Left ventricle myocardium superior (tissue), 1 donor: Measurements from ENCODE around the gene PXYLP1. TPM values are rescaled to one million over a fixed set of nuclear protein-coding genes. Genes with fewer than 3 reads are reported as not detected.

Experiments used
- ATAC-seq: fragments of 200-7000 bp; cut with Tn5 transposase; one replicate; pipeline ENCODE4 v1.9.1; 2020; ENCODE audit warnings: mild to moderate bottlenecking, moderate library complexity
- DNase-seq: peaks from one replicate; pipeline ENCODE4 v3.0.0-alpha.2; 2020
- intact Hi-C: fragments of 100-400 bp; cut with micrococcal nuclease; formaldehyde crosslinking; loops from one replicate; pipeline ENCODE4 v1.11.0; 2022
- total RNA-seq: library from RNA; stranded (reverse); fragmentation: NEBNext Ultra II Directional; extraction: Animal tissue kit (Norgen Biotek cat#: 25700); gene quantifications from one replicate; pipeline ENCODE4 v1.2.1, GENCODE V29; 2021
- donor health status: DM: no; HTN: yes; CAD: no; lungs with severe emphysema.

The PXYLP1 gene
- total RNA-seq, 1 donor from 2014 or later, result 12.3 TPM

DNA sequence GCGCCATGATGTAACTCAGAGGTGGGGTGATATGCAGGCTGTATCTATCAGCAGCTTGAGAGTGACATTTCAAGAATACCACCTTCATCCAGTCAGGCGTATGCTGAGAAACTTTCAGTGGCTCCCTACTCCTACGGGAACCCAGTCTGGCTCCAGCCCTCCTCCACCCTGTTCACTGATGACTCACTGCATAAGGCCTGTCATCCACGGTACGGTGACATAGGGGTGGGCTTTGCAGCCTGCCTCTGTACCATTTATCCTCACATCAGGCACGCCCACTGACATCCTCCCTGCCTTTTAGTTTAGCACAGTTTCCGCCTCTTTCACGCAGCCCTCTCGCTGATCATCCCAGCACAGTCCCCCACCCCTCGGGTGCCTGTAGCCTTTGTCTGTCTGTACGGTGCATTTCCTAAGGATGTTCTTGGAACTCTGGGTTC, 11.7 kb downstream of the PXYLP1 start:
- intact Hi-C loops, result no loop called here
- DNase-seq (no peak), ATAC-seq (peak; percentile 42)

- intact Hi-C loops, result no loop called here
- no peak for DNase-seq
- no peak for ATAC-seq
Observed at GRCh38 chr3:141246224-141246957, 14.8 kb downstream of the PXYLP1 start.

- ATAC-seq, result no peak
- intact Hi-C loops, result no loop called here
- DNase-seq, result no peak
Observed at GRCh38 chr3:141246958-141247301, 15.3 kb downstream of the PXYLP1 start.

GRCh38 chr3:141248064-141248463, 16.4 kb downstream of the PXYLP1 start:
- DNase-seq, result no peak
- intact Hi-C loops, result no loop called here
- ATAC-seq, result no peak

DNA sequence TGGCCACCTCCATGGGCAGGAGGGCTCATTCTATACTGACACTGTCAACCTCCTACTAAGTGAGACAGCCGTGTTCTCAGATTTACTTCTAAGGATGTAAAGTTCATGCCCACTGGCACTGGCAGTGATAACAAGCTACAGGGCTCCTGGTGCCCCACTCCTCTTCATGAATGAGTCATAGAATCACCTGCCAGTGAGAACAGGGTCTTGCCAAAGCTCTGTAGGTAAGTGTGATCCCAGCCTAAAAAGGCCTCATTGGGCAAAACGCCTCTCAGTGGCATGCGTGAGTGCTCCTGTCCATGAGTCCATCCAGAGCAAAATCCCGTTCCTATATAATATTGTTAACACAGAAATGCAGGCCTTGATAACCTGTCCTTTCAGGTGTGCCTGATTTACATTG, 17.4 kb downstream of the PXYLP1 start:
- intact Hi-C loops, result no loop called here
- DNase-seq, result no peak
- peak; percentile 22 for ATAC-seq

GRCh38 chr3:141250342-141250741, 18.7 kb downstream of the PXYLP1 start:
- DNase-seq (no peak), ATAC-seq (no peak)
- intact Hi-C loops, result no loop called here

- ATAC-seq (no peak), DNase-seq (no peak)
- intact Hi-C loops, result no loop called here
Observed at GRCh38 chr3:141250828-141251227, 19.2 kb downstream of the PXYLP1 start.

GRCh38 chr3:141253326-141253725, 21.7 kb downstream of the PXYLP1 start:
- ATAC-seq (no peak), DNase-seq (no peak)
- intact Hi-C loops, result no loop called here

DNA sequence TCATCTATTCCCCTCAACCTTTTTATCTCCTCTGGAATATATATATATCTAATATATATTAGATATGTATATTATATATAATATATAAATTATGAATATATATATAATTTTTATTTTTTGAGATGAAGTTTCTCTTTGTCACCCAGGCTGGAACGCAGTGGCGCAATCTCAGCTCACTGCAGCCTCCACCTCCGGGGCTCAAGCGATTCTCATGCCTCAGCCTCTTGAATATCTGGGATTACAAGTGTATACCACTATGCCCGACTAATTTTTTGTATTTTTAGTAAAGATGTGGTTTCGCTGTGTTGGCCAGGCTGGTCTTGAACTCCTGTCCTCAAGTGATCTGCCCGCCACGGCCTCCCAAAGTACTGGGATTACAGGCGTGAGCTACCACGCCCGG, 22.2 kb downstream of the PXYLP1 start:
- ATAC-seq, result no peak
- no peak for DNase-seq
- intact Hi-C loops, result no loop called here

DNA sequence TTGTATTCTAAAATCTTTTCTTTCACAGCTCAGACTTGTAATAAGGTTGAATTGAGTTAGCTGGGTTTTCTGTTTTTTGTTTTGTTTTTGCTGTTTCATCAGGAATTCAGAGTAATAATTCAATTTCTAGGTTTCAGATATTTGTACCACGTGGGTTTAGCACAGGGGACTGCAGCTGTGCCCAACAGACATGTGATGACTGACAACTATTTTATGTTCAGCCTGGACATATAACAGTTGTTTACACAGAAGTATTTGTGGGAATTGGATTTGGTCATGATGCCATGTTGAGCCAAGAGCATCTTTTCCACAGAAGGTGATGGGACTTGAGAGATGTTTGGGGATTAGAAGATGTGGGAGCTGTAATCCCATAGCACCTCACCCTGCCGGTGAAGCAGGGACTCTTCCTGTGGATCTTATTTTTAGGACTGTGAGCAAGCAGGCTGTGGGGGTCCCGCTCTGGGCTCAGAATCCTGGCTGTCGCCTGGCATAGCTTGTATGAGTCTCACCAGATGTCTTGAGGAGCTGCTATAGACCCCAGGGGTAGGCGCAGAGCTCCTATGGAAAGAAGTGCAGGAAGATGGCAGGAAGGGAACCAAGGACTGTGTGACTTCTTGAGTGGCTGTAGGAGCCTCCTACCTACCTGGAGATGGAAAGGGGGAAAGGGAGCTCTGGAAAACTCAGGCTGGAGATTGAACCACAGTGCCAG, 23.7 kb downstream of the PXYLP1 start:
- intact Hi-C loops, result no loop called here
- ATAC-seq, result peak; percentile 8
- DNase-seq, result no peak

- DNase-seq, result no peak
- peak; percentile 67 for ATAC-seq
- intact Hi-C loops, result no loop called here
Observed at GRCh38 chr3:141255846-141256261, 24.2 kb downstream of the PXYLP1 start.

DNA sequence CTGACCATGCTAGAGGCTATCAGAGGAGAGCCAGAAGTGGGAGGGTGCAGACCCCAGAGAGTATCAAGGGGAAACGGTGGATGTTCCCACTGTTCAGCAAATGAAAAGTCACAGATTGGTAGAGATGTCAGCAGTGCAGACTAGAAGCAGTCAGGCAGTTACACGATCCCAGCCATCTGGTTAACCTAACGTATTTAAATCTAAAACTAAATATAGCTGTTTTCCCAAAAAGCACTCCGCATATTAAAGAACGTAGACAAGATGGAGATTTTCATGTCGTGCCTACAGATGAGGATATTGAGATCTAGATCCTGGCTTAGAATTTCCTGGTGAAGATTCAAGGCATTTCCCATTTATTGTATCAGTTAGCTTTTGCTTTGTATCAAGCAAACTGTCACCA, 25.2 kb downstream of the PXYLP1 start:
- ATAC-seq (no peak), DNase-seq (no peak)
- intact Hi-C loops, result no loop called here

GRCh38 chr3:141257961-141258360, 26.3 kb downstream of the PXYLP1 start:
- intact Hi-C loops, result no loop called here
- ATAC-seq, result no peak
- no peak for DNase-seq

DNA sequence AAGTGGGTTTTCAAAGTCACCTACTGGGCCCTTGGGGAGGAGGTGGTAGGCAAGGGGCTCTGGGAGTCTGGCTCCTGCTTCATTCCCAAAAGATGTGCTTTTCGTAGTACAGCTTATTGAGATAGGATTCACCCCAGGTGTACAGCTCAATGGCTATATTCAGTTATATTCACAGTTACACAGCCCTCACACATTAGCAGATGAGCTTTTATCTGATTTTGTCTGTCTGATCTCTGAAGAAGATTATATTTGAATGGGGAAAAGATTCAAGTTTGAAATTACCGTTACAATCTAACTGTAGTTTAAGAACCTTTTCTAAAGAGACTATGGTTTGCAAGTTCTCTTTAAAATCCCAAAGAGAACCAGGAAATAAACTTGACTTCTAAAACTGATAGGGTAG, 27.3 kb downstream of the PXYLP1 start:
- no peak for DNase-seq
- no peak for ATAC-seq
- intact Hi-C loops, result no loop called here

GRCh38 chr3:141259821-141260629, 28.4 kb downstream of the PXYLP1 start:
- no peak for DNase-seq
- no peak for ATAC-seq
- intact Hi-C loops, result no loop called here

DNA sequence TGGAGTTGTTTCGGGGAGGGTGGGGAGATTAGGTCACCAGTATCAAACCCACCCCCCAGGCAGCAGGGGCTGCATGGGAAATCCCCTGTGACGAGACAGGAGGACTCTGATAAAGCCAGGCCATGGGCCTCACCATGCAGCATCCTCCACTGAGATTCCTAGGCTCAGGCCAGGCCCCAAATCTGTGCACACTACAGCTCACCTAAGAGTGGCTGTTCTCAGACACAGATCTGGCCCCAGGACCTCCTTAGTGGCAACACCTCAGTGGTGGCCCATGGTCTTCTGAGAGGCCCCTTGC, 29.0 kb downstream of the PXYLP1 start:
- no peak for ATAC-seq
- no peak for DNase-seq
- intact Hi-C loops, result no loop called here

DNA sequence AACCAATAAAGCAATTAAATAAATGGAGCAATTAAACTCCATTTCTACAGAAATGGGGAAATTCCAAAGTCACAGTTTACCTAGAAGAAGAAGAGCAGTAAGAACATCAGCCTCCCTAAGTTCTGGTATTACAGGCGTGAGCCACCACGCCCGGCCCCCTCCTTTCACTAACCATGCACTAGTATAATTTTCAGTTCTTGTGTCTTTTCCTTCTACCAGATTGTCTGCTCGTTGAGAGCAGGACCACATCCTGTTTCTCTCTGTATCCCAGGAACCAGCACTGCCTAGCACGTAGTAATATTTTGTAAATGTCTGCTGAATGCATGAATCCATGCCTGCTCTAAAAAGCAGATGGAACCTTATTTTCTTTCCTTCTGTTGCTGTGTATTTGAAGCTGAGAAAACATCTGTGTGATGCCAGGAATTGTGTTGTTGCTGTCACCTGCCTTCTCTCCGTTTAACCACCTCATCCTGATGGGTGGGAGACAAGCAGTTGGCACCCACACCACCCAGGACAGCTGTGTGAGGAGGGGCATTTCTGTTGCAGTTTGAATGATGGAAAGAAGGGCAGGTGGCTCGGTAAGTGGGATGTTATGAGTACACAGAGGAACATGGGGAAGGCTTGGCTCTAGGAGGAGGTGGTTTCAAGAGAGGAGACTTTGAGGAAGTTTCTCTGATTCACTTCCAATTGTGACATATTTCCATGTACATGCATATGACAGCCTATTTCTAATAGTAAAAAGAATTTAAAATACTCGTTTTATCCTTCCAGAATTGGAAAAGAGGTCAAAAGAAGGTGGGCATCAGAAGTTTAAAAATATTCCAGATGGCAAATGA, 30.1 kb downstream of the PXYLP1 start:
- DNase-seq (no peak), ATAC-seq (no peak)
- intact Hi-C loops, result no loop called here

DNA sequence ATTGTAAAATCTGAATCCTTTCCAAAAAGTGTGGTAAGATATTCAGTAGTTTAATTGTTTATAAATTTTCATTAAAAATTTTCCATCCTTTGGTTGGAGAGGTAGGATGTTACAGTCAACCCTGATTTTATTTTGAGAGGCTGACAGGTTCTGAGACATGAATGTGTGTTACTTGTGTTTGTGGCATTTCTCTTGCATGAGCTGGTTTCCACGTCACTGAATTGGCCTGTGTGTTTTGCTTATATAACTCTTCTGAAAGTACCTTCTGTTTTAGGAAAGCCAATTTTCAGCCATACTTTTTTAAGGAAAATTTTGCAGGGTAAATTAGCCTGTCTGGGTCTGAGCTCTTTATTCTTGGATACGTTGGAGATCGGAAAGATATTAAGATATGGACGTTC, 30.7 kb downstream of the PXYLP1 start:
- intact Hi-C loops, result no loop called here
- no peak for DNase-seq
- ATAC-seq, result no peak

DNA sequence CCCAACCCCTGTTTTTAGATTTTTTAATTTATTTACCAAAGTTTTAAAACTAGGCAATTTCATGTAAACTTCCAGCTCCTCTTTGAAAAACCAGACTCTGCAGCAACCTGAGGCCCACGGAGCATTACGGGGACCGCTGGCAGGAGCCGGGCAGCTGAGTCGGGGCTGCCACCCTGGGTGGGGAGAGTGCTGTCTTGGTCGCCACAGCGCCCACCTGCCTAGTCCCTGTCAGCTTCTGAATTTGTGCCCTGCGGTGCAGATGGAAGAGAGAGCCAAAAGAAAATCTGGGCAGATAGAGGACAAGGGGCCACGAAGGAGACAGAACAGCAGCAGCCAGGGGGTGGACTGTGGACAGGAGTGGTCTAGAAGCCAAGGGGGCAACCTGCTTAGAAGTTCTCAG, 34.6 kb downstream of the PXYLP1 start:
- DNase-seq (no peak), ATAC-seq (no peak)
- intact Hi-C loops, result no loop called here
